Gastrocnemius medialis (tissue), 4 donors: Measurements from ENCODE around the gene CD37.

Experiments used
- POLR2A ChIP-seq, 2 donors: fragments of 450-650 bp; IDR thresholded peaks; one replicate each; pipeline ENCODE4 v1.6.1; 2017; ENCODE audit warnings: antibody characterized with exemption in 2 of 2, mild to moderate bottlenecking in 2 of 2, moderate library complexity in 2 of 2
- TF ChIP-seq, protein P1 (sequence below), 5 experiments: fragments of 450-650 bp in 3 of 5; fragments of 200-600 bp in 2 of 5; sonication (generic) in 2 of 5; IDR thresholded peaks in 4 of 5; conservative IDR thresholded peaks in 1 of 5; 1 replicate in 4 of 5; 2 replicates in 1 of 5; pipeline ENCODE4 v1.5.1; 2016 to 2019; ENCODE audit warnings: antibody characterized with exemption in 5 of 5, mild to moderate bottlenecking in 3 of 5, moderate library complexity in 3 of 5

DNA sequence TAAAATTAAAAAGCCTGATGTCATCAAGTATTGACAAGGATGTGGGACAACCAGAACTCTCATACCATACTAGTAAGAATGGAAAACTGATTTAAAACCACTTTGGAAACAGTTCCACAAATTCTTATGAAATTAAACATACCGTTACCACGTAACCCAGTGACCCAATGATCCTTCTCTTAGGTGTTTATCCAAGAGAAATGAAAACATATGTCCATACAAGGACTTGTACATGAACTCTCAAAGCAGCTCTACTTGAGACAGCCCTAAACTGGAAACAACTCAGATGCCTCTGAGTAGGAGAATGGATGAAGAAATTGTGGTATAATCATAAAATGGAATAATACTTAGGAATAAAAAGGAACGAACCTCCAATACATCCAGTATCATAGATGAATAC is 37.8 kb upstream of the CD37 start:
- TF ChIP-seq, protein P1, sequence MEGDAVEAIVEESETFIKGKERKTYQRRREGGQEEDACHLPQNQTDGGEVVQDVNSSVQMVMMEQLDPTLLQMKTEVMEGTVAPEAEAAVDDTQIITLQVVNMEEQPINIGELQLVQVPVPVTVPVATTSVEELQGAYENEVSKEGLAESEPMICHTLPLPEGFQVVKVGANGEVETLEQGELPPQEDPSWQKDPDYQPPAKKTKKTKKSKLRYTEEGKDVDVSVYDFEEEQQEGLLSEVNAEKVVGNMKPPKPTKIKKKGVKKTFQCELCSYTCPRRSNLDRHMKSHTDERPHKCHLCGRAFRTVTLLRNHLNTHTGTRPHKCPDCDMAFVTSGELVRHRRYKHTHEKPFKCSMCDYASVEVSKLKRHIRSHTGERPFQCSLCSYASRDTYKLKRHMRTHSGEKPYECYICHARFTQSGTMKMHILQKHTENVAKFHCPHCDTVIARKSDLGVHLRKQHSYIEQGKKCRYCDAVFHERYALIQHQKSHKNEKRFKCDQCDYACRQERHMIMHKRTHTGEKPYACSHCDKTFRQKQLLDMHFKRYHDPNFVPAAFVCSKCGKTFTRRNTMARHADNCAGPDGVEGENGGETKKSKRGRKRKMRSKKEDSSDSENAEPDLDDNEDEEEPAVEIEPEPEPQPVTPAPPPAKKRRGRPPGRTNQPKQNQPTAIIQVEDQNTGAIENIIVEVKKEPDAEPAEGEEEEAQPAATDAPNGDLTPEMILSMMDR (IDR thresholded peaks at IDR 0.05 in 4 of 5, conservative IDR thresholded peaks at IDR 0.05 in 1 of 5) = no peak
- no peak for TF ChIP-seq POLR2A (IDR thresholded peaks at IDR 0.05)
